GM10248 (cell line): ENCODE results near the gene PHACTR1.

Source experiments
- CTCF ChIA-PET: fragments of 300-600 bp; sonication (Branson Sonifier 250); formaldehyde crosslinking; extraction: SDS; loops from one replicate; lab custom pipeline; 2021; ENCODE audit warnings: antibody characterized with exemption; lab: Yijun Ruan, JAX
- POLR2A ChIA-PET: fragments of 350-650 bp; sonication (Branson Sonifier 250); formaldehyde crosslinking; extraction: SDS; loops from one replicate; lab custom pipeline; 2020; ENCODE audit warnings: antibody characterized with exemption; lab: Yijun Ruan, JAX
- DNase-seq: peaks from one replicate; pipeline ENCODE4 v3.0.0; 2012; ENCODE audit errors: extremely low spot score
- TF ChIP-seq, protein P1 (sequence below): IDR thresholded peaks from 2 replicates; pipeline ENCODE4 v1.5.1; 2012; ENCODE audit warnings: mild to moderate bottlenecking, low read depth; ENCODE audit errors: extremely low read depth, missing control alignments, control extremely low read depth

PHACTR1 gene

DNA sequence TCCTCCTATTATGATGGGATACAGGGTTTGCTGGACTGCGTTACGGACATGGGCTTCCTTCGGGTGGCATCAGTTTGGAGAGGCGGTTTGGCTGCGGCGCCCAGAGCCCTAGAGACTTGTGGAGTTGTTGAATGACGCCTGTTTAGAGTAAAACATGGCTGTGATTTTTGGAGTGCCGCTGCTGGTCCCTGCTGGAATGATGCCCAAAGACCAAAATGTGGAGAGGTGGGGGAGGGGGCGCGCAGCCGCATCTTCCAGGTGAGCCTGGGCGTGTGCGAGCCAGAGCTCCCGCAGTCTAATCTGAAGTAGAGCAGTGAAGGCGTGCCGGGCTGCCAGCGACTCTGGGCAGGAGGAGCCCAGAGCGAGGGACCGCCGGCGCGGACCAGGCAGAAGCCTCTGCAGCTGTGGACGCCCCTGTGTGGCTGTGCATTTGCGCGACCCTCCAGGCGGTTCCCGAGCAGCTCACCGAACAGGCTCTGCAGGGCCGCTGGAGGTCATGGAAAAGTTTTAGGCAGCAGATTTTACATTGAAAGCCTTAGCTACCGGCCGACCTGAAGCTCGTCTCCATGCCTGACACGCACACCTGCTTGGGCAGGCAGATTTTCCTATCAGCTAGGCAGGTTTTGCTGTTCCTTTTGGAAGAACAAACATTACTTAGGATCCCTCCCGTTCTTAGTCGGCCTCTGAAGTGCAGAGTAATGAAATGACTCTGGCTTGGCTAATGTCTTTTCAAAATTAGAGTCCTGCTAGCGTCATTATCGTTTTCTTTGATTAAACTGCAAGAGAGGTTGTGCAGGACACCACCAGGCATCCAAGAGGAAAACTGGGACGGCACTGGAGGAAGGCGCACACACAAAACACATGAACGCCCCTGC lies 298.2 kb downstream of the PHACTR1 start:
- ChIA-PET CTCF (no interaction called here), POLR2A (no interaction called here)
- no peak for DNase-seq
- TF ChIP-seq, protein P1, sequence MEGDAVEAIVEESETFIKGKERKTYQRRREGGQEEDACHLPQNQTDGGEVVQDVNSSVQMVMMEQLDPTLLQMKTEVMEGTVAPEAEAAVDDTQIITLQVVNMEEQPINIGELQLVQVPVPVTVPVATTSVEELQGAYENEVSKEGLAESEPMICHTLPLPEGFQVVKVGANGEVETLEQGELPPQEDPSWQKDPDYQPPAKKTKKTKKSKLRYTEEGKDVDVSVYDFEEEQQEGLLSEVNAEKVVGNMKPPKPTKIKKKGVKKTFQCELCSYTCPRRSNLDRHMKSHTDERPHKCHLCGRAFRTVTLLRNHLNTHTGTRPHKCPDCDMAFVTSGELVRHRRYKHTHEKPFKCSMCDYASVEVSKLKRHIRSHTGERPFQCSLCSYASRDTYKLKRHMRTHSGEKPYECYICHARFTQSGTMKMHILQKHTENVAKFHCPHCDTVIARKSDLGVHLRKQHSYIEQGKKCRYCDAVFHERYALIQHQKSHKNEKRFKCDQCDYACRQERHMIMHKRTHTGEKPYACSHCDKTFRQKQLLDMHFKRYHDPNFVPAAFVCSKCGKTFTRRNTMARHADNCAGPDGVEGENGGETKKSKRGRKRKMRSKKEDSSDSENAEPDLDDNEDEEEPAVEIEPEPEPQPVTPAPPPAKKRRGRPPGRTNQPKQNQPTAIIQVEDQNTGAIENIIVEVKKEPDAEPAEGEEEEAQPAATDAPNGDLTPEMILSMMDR: no peak

DNA sequence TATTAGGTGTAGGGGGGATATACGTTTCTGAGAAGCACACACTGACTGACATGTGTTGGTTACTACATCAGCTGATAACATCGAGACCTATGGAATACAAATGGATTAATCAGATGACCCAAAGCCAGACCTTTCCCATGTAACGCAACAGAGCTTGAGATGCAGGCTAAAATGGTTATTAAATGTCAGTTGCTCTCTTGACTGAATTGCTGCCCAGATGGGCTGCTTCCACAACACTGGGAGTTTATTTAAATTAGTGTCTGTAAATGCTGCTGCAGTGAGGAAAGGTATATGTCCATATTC lies 298.8 kb downstream of the PHACTR1 start:
- TF ChIP-seq, protein P1: no peak
- no peak for DNase-seq
- ChIA-PET POLR2A (no interaction called here), CTCF (no interaction called here)

DNA sequence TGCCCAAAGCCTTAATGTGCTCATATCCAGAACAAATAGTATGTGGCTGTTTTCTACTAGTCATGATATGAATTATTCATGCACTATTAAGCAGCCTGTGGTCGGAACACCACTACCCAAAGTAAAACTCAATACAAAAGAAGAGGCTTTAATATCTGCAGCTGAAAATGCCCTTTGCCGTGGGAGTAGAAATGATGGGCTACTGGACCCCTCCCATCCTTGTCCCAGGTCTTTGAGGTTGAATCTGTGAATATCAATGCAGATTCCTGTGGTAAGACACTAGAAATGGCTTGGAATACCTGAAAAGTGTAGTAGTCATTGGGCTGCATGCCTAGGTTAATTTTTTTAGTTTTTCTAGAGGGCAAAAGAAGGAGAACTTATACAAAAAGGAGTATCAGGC lies 308.0 kb downstream of the PHACTR1 start:
- ChIA-PET CTCF (no interaction called here), POLR2A (no interaction called here)
- TF ChIP-seq, protein P1: no peak
- DNase-seq: no peak

DNA sequence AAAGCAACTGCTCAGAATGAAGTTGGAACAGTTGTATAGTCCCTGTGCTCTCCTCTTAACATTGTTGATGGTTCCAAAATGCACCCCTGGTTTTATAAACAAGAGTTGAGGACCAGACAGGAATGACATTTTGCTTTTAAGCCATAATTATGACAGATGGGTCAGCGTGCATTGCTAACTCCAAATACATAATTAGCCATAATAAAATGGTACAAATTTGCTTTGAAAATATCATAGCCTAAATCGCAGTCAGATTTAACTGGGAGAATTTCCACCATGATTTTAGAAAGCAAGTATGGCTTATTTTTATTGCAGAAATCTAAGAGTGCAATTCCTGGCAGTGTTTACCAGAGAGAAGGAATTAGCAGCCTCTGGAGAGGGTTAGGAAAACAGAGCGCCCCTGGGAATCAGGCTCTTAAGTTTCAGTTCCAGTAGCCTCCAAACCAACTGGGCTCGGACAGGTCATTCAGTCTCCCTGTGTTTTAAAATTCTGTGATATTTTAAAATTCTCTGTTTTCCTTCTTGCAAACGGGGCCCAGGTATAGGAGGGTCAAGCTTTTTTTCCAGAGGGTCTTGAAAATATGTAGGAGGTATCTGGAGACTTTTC lies 309.4 kb downstream of the PHACTR1 start:
- ChIA-PET CTCF (no interaction called here), POLR2A (no interaction called here)
- TF ChIP-seq, protein P1: no peak
- DNase-seq: no peak

DNA sequence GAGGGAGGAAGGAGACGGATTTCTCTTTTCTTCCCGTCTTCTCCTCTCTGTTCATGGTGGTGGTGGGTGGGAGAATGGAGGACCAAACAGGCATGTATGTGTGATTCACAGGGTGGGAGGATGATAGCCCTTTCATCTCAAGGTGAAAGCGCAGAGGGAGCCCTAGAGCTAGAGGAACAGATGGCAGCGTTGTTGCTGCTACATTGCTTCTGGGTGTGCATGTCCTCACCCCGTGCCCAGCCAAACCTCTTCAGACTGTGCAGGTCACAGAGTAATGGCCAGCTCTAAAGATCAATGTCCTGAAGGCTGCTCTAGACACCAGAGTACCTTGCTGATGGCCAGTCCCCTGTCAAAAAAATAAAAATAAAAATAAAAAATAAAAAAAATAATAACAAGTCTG lies 310.0 kb downstream of the PHACTR1 start:
- CTCF ChIA-PET: no interaction called here
- DNase-seq: no peak
- TF ChIP-seq, protein P1: no peak
- POLR2A ChIA-PET: no interaction called here

DNA sequence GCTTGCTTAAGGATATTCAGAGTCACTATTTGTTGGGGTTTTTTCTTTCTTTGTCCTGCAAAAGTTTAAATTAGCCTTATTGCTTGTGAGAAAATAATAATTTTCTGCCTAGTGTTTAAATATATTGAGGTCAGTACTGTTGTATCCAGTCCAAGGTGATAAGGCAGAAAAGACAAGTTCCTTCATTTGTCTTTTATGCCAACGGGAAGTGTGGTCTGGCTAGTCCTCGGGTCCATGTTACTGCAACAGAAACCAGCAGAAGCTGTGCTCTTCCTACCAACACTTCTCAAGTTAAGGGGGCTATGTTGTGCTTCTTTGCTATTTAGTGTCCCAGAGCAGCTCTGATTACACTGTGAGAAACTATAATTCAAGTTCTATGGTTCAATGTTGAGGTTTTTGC lies 310.6 kb downstream of the PHACTR1 start:
- POLR2A ChIA-PET: no interaction called here
- TF ChIP-seq, protein P1: no peak
- CTCF ChIA-PET: no interaction called here

More for the DNA sequence above, 310.6 kb downstream of the PHACTR1 start:
- DNase-seq: no peak
